Dermis microvascular lymphatic vessel endothelial cell (primary cell): Measurements from ENCODE around the gene ENAH. TPM values are rescaled to one million over a fixed set of nuclear protein-coding genes. Genes with fewer than 3 reads are reported as not detected.
A peak's percentile ranks its signal among the peaks of the same experiment; 100 is the strongest.
"Not testable (repeated sequence)": the region's sequence is repeated elsewhere in the genome, so short reads cannot be mapped to it uniquely, and the experiment has no call there.

Source experiments
- DNase-seq, 2 donors: peaks; one replicate each; pipeline versions ENCODE4 v3.0.0 to v3.0.0-alpha.2; 2010; ENCODE audit warnings: low read depth in 2 of 2
- total RNA-seq: library from RNA; depleted of rRNA; stranded (reverse); fragments of >200 nt; gene quantifications from 2 replicates; pipeline ENCODE4 v1.2.1, GENCODE V29; 2014

The ENAH gene
- total RNA-seq, 1 donor from 2014 or later: 17.7 TPM

DNA sequence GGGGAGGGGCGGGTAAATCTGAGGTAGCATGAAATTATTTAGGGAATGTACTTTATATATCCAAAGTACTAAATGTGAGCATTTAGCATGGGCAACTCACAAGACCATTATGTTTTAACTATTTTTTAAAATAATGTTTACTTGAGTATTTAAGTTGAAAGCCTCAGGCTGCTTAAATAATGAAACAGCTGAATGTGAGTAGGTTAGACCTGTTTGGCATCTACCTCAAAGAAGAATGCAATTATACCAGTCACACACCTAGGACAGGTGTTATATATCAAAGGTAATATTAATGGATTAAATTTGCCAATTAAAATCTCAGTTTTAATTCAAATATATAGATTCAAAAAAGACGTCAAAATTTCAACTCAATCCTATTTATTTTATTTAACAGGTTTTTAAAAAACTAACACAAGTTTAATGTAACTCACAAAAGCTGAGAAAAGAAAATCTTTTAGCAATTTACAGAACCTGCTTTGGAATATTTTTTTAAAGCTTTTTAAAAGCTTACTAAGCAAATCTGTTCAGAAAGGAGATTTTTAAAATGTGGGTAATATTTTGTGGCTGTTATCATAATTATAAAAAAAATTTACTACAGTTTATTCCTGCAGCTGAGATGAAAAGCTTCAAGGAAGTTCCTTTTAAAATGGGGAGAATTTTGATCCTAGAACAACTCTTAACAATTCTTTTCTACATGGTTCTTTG, 120.5 kb downstream of the ENAH start:
- DNase-seq: no peak

DNA sequence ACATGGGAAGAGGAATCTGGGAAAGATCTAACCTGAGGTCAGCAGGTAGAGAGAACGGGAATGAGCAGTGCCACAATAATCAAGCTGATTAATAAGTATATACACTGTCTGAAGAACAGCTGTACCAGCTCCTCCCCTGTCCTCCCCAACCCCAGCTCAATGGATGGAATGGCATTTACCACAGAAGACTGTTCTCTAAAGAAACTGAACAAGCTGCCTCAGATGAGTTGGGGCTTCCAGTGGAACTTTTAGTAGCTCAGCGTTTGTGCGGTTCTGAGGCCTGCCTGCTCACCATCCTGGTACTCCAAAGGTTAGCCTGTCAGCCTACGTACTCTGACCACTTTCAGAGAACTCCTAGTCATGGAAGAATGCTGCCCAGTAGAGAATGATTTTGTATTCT, 123.2 kb downstream of the ENAH start:
- DNase-seq: no peak

DNA sequence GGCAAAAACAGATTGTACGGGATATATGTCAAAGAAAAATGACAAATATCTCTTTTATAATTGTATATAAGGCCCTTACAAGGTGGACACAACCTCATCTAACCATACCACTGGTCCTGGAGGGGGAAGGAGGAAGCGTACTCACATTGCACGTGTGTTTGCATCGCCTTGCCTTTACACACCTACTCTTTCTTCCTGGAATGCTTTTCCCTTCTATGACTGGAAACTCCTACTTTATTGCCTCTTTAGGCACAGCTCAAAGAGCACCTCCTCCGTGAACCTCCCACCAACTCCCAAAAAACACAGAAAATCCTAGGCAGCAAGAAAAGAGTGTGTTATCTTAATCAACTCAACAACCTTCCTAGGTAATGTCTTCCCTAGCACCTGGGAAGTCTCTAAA, 125.3 kb downstream of the ENAH start:
- no peak for DNase-seq

DNA sequence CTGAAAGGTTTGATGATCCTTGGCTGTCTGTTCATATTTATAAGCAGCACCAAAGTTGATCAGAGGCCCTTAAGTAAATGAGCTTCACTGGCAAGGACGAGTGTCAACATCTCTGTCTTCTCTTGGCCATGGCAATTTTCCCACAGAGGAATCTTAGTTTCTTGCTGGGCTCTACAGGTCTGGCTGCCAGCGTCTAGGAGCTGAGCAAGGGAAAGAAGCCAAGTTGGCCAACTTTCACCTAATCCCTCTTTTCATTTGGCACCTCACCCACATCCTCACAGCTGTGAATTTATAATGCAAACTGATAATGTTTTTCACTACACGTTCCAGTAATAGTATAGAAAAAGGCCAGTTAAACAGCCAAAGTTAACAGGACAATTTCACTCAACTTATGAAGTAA, 126.0 kb downstream of the ENAH start:
- no peak for DNase-seq

DNA sequence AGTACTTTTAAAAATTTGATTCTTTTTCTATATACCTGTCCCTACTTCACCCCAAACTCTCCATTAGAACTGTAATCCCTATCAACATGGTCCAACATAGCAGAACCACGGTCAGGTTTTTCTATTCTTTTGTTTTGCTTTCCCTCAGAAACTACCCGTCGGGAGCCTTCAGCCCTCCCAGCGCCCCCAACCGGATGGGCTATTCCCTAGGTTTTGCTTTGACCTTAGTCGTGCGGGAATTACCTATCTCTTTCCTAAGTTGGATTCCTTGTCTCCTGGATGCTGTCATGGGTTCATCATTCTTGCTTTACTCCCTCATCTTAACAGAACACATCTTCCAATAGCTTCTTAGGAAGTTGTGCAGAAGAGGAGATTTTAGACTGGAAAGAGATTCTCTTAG, 127.5 kb downstream of the ENAH start:
- no peak for DNase-seq

DNA sequence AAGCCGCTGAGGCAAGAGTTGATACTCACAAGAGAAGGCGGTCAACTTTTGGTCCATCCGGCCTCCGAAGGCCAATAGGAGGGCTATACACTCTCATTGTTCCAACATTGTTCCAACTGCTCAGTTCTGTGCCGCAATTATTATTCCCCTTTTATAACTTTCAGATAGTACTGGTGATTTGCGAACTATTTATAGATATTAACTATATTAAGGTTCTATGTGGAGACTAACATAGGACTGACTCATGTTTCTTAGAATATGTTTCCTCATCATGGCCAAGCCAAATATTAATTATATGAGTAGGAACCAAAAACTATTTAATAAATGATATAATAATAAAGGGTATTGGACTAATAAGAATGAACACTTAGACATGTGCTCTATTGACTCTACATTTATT, 128.4 kb downstream of the ENAH start:
- DNase-seq: no peak

DNA sequence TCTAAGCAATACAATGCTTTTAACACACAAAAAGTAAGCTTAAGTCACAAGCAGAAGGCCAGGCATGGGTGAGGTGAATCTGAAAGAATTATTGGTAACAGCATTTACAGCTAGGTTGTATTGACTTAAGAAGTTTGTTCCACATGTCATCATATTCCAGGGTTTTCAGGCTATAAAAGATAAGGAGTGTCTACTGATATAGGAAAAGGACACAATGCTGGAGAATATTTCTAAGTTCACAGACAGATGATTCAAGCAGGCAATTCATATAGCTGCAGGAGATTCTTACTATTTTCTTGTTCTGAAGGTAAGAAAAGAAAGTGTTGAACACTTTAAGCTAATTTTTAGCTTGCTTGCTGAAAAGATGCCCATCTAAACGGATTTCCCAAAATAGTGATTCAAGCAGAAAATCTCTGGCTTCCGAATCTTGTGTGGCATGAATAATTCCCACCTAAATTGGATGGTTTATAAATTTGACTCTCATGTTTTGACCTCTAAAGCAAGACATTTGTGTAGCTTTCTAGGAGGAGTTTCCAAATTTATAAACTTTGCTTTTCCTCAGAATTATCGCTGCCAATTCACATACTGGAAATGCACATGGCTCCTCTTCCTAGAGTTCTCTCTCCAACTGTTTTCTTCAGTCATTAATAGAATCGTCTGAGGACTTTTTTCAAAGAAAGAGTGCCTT, 129.5 kb downstream of the ENAH start:
- no peak for DNase-seq

DNA sequence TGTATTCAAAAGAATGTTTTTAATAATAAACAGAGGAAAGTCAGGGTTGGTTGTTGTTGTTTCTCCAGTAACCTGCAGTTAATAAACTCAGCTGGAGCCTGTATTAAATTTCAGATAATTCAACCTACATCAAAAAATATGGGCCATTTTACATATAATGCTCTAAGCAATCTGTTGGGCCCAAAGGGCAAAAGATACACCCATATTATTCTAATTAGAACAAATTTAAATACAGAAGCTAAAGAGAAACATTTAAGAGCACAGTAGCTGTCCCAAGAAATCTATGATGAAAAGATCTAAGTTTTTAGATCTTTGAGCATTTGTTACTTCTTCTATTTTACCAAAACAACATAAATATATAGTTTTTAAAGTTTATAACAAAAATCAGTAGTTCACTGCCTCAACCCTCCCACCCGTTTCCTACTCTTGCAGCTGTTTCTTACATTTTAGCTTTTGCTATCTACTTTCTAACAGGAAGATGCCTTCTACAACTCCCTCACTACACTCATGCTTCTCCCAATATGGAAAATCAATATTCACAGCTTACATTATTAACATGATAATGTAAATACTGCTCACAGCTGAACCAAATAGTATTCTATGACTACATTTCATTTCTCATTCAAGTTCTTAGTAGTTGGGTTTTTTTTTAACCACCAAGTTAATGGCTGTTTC, 130.2 kb downstream of the ENAH start:
- no peak for DNase-seq

DNA sequence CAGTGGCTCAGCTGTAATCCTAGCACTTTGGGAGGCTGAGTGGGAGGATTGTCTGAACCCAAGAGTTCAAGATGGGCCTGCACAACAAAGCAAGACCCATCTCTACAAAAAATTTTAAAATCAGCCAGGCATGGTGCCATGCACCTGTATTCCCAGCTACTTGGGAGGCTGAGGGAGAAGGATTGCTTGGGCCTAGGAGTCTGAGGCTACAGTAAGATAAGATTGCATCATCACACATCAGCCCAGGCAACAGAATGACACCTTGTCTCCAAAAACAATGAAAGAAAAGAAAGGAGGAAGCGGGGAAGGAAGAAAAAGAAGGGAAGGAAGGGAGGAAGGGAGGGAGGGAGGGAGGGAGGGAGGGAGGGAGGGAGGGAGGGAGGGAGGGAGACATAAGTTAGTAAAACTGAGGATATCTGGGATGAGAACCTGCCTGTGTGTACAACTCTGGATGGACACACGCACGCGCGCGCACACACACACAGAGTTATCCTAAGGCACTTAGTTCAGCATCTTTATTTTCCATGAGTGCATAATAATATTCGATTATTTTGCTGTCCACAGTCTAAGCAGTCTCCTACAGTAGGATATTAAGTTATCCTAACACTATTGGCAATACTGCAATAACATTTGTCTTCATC, 132.2 kb downstream of the ENAH start:
- DNase-seq: no peak

DNA sequence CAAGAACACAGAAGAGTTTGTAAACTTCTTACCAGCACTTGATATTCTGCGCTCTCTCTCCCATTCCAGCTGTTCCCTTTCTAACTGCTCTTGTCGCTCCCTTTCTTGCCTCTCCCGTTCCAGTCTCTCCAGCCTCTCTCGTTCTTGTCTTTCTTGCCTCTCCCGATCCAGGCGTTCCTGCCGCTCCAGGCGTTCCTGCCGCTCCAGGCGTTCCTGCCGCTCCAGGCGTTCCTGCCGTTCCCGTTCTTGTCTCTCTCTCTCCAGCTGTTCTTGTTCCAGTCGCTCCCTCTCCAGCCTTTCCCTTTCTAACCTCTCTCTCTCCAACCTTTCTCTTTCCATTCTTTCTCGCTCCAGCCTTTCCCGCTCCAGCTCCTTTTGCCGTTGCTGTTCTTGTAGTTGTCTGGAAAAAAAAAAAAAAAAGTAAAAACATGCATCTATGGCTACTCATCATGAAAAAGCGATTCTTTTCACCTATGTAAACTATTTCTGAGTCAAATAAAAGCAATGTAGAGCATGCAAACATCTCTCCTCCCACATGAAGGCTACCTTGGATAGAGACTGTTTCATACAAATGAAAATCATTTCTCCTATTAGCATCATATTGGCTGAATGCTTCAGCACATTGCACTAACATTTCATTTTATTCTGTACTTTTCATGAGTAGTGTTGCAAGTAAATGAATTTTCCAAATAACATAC, 133.6 kb downstream of the ENAH start:
- DNase-seq: no peak

DNA sequence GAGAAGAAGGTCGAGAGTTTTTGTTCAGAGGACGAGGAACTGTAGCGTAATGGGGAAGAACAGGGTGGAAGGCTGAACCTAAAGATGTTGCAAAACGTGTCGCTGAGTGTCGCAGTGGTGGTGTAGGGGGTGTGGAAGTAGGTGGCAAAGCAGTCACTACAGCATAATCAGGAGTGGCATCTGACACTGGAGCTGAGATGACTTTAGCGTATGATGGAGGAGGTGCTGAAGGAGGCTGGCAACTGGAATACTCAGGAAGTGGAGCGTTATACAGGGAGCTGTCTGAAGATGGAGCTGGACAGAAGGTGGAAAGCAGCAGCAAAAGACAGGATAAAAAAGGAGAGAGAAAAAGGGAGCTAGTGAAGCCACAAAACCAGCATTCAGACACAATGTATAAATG, 135.2 kb downstream of the ENAH start:
- no peak for DNase-seq

DNA sequence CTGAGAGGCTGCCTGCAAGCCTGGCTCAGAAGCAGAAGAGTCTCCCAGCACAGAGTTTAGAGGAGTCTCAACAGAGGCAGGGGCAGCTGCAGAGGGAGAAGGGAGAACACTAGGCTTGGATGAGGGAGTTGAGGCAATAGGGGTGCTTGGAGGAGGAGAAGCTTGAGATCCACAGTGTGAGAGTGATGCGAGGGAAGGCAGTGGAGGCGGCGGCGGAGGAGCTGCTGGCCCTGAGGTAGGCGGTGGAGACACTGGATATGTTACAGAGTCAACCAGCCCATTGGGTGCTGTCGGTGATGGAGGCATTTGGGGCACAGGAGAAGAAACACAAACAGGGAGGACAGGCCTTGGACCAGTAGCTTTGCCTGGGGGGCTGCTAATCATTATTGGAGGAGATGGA, 135.7 kb downstream of the ENAH start:
- no peak for DNase-seq

DNA sequence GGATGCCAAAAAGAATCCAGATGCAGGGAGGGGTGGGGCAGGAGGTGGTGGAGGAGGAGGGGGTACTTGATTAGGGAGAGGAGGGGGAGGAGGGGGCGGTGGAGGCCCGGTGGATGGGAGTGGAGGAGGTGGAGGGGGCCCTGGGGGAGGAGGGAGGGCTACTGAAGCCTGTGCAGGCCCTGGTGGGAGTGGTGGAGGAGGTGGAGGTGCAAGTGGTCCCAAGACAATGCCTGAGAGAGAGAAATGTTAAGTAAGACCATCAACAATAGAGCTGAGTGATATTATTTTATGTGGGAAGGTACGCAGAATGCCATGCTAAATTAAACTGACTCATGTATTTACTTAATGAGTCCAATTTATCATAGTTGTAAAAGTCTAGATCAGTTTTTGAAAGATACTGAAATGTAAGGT, 138.2 kb downstream of the ENAH start:
- no peak for DNase-seq

DNA sequence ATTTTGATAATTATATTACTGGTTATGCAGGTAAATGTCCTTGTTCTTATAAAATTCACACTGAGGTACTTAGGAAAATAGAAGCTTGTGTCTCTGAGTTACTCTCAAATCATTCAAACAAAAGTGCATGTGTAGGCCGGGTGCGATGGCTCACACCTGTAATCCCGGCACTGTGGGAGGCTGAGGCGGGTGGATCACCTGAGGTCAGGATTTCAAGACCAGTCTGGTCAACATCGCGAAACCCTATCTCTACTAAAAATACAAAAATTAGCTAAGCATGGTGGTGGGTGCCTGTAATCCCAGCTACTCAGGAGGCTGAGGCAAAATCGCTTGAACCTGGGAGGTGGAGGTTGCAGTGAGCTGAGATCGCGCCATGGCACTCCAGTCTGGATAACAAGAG, 139.3 kb downstream of the ENAH start:
- not testable (repeated sequence) for DNase-seq

DNA sequence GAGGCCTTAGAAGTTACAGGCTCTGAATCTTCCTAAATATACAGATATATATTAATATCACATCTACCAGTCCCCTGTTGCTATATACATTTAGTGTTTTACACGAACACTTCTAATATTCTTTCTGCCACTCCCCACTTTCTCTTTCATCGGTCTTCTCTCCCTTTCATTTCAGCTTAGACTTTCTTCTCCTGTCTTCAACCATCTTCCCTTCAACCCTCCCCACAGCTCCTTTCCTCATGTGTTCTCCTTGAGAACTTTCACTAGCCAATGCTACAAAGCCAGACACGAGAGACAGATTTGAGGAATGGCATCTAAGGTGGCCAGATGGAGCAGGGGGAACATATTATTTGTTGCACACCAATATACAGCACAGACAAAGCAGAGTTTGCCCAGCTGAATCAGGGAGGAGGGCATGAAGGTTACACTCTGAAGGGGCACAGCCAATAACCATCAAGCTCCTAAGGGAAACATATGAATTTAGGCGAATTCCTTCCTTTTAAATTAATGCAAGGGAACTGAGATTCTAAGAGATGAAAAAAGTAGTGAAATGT, 141.0 kb downstream of the ENAH start:
- no peak for DNase-seq

DNA sequence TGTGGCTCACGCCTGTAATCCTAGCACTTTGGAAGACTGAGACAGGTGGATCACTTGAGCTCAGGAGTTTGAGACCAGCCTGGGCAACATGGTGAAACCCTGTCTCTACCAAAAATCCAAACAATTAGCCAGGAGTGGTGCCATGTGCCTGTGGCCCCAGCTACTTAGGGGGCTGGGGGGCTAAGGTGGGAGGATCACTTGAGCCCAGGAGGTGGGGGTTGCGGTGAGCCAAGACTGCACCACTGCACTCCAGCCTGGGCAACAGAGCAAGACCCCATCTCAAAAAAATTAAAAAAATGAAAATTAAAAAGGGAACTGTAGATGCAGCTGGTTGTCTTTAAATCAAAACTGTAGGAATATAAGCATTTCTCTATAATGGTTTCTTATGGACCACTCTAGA, 142.2 kb downstream of the ENAH start:
- DNase-seq: not testable (repeated sequence)

DNA sequence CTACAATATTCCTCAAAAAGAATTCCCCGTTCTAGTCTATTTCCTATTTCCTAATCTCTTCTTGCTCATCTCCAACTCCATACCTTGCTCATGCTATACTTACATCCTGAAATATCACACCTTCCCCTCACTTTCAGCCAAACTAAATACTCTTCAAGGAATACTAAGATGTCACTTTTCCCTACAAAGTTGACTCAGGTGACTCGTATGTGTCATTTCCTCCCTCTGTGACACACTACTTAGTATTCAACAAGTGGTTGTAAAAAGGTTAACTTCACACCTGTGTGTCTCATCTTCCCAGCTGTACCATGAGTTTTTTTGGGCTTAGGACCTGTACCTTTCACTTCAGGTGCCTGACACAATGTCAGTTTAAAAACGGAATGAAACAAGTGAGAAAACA, 143.2 kb downstream of the ENAH start:
- peak in 1 of 2 donors; percentile 49 for DNase-seq

DNA sequence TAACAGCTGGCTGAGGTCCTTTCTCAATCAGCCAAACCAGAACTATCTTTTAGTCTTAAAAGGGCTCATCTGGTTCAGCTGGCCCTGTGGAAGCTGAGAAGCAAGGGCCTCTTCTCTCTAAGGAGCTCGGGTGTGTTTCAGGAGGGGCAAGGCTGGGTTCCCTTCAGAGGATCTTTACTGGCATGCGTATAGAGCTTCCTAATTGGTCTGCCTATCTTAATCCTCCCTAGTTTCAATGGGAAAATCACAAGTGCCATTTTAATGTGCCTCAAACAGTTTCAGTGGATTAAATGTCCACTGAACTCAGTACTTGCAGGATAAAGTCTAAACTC, 143.6 kb downstream of the ENAH start:
- DNase-seq: no peak

DNA sequence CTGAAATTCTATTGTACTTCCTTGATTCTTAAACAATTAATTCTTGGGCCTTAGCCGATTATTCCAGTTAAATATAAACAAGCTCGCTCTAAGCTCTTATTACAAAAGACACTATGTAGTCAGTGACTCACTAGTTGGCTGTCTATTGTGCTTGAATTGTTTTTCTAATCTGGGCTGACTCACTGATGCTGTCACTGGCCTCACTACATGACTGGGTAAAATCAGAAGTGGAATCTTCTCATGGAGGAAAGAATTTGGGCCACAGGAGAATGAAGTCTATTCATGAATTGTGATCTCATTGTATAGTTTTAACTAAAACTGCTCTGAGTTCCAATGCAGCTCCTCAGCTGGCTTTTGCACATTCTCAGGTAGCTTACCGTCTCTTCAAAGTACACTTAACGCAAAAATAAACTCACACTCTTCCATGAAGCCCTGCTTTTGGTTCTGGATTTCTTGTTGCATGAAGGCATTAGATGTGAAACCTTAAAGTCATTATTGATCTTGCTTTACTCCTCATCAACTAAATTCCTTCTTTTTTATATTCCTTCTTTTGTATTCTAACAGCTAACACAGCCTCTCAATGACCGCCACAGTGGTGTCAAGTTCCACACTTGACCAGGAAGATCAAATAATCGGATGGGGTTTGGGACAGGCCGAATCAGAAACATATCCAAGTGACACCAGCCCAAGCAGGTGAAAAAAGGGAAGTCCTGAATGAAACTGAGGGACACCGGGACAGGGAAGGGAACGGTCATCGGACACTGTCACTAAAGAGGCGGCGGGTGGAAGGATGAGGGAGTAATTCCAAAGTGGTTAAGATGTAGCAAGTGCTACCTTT, 144.2 kb downstream of the ENAH start:
- DNase-seq: peak; percentile 97 to 98

DNA sequence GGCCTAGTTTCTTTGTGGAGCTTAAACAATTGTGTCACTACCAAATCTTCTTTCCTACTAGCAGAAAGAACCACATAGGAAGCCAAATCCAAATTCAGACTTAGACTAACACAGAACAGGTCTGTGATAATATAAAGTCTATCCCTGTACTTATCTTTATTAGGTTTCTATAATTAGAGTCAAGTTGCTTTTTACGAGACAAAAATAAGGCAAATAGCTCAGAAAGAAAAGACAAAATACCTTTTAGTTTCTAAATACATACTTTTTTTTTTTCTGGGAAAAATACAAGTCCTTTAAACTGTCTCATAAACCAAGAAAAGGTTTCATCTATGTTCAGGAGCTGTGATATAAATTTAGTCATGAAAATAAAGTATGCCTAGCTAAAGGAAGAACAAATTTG, 146.2 kb downstream of the ENAH start:
- DNase-seq: no peak

DNA sequence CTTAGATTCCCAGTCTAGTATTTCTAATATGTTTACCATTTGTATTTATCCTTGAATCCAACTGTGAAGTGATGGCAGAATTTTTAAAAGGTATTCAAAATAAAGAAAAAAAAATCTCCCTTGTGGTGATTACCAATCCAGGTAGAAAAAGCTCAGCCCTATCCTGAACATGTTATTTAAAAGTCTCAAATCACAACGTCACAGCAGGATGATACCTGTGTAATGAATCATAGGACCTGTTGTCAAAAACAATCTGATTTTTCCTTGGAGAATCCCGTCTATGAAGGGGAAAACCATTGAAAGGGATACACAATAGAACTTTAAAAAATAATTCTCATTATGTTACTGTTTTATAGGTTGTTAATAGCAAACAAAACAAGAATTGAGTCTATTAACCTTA, 148.1 kb downstream of the ENAH start:
- DNase-seq: no peak
